HG03108 (cell line): ENCODE measurements around the gene CDRT4.

Experiments
- ATAC-seq: cut with Tn5 transposase; IDR thresholded peaks from one replicate; pipeline ENCODE4 v1.9.1; 2021; ENCODE audit warnings: moderate library complexity; ENCODE audit not compliant: unreplicated experiment

The CDRT4 gene

DNA sequence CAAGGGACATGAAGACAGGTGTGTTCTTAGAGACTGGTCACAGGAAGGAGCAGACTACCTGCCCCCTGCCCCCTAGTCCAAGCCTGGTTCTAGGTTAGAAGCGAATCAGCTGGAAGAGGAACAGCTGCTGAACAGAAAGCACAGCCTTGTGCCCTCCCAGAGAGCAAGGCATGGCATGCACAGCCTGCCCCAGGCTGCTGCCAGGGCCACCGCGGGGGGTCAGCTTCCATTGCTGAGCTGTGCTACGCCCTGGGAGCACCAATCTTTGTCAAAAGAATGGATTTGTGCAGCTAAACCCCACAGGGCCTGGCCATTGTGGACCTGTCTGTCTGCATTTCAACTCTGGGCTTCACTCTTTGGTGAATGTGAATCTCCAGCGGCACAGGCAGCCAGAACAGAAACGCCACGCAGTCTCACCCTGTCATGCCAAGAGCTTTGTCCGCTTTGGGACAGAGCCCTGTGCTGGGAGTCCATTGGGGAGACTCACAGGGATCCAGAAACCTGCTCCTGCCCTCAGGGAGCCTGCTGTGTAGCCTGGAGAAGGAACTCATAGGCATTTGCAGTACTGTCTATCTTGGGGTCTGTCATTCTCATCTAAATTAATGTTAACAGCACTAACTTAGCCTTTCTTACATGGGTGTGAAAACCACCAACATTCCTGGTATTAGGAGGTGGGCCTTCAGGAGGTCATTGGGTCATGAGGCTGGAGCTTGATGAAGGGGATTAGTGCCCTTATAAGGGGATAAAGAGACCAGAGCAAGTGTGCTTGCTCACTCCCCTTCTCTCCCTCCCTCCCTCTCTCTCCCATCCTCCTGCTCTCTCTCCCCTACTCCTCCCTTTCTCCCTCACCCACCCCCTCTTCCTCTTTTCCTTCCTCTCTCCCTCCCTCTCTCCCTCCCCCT, 25.6 kb upstream of the CDRT4 start:
- ATAC-seq, result no peak

DNA sequence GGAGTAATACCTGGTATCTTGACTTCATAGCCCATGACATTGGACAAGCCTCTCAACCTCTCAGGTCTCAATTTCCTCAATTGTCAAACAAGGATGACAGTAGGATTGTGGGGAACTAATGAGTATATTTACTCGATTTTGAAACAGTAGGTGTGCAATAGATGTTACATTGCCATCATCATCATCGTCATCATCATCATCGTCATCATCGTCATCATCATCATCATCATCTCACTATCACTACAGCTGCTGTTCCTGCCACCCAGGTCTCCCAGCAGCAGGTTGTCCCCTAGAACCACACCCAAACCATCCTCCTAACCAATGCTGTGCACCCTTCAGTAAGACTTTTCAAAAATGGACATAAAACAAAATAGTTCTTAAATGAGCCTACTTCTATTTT, 24.8 kb upstream of the CDRT4 start:
- ATAC-seq, result no peak

DNA sequence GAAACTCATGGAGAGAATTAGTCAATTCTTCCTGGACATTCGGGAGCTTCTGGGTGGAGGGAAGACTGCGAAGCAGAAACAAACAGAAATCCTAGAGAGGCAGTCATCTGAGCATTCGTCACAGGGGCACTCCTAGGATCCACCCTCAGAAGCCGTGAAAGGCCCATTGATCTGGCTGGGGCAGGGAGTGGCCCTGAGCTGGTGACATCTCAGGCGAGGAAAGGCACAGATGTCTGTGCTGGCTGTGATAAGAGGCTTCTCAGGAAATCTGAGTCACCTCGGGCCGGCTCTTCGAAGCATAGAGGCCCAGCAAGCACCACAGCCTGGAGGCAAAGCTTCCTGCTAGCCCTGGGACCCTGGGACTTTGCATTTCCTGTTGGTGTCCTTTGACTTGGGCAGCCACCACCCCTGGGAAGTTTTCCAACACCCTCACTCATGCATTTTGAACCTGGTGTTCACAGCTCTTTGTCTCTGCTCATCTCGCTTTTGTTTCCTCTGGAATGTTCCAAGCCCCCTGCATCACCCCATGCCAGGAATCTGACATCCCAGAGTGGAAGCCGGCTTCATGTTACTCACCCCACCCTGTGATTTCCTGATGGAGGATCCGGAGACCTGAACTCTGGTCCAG, 23.3 kb upstream of the CDRT4 start:
- ATAC-seq, result no peak

DNA sequence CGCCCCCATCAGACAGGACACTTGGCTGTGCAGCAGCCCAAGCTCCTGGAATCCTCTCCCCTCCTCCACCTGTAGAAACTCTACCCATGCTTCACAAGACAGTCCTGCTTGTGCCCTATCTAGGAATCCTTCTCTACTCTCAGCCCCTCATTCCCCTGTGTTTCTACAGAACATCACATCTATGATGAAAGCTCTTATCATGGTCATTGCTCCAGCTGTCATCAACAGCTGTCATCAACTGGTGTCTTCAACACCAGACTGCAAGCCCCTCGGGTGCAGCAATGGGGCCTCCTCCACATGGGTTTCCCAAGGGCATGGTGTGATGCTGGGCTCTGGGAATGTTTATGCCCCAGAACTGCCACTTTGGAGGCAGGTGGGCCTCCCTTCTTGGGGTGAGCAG, 21.1 kb upstream of the CDRT4 start:
- ATAC-seq, result no peak

DNA sequence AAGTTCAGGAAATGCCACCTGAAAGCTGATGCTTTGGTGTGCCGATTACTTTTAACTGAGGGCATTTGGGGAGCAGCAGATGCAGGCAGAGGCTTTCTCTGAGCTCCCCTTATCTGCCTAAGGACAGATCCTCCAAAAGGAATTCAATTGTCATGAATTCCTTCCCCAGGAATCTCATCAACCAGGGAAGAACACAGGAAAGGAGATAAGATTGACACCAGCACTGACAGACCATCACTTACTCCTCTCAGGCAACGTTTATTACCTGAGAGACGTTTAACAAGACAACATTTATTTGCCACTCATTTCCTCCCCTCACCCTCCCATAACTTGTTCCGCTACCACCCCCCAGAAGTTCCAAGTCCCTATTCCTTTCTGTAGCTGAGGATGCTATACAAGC, 17.6 kb upstream of the CDRT4 start:
- no peak for ATAC-seq

DNA sequence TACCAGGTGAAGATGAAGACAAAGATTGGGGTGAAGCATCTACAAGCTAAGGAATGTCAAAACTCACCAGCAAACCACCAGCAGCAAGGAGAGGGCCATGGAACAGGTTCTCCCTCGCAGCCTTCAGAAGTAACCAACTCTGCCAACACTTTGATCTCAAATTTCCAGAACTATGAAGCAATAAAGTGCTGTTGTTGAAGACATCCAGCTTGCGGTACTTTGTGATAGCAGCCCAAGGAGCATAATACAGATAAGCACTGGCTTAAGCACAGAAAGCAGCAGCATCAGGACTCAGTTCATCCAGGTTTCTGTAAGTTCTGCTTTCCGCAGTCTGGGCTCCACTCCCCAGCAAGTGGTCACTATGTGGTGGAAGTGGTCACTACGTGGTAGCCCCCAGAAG, 16.0 kb upstream of the CDRT4 start:
- ATAC-seq, result no peak

DNA sequence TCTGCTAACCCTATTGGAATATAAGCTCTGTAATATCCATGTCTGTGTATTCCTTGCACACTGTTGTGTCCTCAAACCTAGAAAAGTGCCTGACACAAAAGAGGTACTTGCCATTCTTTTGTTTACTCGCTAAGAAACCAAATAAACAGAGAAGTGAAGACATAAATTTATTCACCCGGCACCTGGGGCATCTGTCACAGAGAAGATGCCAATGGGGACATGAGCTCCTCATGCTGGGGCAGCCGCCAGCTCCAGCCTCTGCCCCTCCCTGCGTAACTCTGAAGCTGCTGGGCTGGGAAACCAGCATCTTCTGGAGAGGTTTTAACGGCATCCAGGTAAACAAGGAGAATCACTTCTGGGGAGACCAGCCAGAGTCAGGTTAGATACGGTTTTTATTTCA, 15.1 kb upstream of the CDRT4 start:
- no peak for ATAC-seq

DNA sequence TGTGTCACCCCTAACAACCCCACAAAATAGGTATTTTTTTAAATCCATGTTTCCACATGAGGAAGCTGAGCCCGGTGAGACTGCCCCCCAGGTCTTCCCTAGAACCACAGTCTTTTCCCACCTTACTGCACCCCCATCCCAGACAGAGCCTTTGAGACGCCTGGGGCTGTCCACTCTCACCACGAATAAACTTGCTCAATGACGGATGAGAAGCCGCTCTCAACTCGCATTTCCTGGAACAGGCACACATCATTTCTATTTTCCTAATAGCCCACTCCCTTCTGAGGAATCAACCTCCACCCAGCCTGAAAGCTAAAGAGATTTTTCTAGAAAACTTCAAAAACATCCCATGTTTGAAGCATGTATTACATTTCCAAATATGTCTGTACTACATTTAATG, 14.1 kb upstream of the CDRT4 start:
- no peak for ATAC-seq

DNA sequence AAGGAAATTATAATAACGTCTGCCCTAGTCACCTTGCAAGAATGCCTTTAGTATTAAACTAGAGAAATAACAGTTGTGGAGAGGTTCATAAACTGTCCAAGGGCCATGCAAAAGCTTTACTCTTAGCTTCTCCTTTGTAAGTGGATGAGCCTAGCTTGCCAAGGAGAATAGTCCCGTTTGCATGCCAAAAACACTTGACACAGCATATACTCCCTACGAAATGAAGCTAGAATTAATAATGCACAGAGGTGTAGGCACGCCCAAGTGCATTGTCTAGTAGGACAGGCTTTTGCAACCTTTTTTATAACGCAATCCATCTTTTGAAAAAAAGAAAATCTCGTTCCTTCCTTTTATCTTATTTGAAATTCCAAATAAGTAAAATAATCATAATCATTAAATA, 12.8 kb upstream of the CDRT4 start:
- ATAC-seq, result no peak

DNA sequence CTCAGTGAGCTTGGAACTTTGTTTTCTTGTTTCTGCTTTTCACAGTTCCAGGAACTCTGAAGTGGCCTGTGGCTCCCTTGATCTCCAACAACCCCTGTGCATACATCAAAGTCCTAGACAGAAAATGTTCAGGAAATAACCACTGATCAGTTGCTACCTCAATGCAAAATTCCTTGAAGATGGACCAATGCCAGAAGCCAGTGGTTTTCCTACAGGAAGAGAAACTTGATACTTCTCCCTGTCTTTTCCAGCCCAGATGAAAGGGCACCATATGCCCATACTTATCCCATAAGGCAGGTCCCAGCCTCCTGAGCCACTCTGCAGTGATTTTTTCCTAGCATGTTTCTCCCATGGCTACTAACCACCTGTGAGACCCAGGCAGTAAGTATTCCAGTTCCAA, 12.3 kb upstream of the CDRT4 start:
- ATAC-seq, result no peak

DNA sequence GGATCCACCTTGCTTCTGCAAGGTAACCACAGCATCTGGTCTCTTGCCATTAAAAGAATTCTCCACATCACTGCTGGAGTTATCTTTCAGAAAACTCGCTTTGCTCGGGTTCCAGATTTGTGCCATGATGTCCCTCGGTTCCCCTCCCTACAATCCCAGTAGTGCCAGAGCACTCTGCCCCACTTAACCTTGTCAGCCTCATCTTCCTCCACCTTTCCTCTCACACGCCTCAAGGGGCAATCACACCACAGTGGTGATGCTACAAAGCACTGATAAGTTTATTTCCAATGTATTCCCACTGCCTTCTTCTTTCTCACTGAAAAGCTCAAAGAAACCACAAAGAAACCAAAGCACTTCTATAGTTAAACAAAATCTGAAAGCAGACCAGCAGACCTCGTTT, 11.4 kb upstream of the CDRT4 start:
- ATAC-seq, result no peak

DNA sequence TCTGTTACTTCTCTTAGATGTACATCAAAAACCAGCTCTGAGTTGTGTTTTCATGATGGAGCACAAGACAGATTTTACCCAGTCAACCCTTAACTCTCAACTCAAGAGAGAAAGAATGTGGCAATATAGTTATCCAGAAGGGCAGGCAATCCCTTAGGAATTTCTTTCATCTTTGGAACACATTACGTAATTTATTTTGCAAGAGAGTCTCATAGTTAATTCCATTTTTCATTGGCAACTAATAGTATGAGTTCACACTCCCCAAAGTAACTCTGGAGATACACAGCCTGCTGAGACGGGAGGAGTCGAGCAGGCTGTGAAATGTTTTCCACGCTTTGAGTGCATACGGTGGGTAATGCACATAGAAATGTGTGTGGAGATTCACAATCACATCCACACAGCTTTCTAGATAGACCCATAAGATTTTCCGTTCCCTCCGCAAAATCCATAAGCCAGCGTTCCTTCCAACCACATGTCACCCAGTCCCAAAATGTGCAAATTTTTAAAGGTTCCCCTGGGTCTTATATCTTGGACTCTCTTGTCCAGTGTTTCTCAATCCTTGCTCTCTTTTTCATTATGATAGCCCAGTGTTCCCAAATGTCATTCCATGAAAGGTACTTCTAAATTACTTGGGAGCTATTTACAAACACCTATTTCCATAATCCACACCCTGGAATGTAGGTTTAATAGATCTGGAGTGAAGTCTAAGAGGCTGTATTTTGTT, 8.4 kb upstream of the CDRT4 start:
- ATAC-seq, result no peak

DNA sequence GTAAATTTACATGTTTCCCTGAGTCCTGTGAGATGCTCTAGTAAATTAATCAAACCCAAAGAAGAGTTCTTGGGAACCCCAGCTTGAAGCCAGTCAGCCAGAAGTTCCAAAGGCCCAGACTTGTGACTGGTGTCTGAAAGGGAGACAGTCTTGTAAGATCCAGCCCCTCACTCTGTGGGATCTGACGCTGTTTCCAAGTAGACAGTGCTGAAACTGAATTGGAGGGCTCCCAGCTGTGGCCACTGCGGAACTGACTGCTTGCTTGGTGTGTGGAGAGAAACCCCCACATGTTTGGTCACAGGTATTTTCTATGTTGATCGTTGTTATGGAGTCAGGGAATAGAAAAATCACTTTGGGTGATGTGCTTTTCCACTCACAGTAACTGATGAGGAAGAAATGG, 5.5 kb upstream of the CDRT4 start:
- ATAC-seq, result no peak

DNA sequence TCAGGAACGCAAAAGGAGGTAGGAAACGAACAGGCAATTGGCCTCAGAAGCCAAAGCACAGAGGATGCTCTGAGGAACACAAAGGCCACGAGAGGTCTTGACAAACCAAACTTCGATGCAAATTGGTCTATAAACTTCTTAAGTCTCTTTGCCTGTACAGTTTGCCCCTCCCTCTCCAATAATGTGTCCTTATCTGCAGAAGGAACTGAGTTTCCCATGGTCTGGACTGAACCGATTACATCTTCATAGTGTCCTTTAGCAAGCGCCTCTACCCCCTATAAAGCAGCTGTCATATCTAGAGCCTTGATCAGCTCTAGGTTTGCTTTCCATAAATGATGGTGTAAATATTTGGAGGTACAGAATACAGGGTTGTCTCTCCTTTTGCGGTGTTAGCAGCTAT, 3.1 kb upstream of the CDRT4 start:
- ATAC-seq, result no peak

DNA sequence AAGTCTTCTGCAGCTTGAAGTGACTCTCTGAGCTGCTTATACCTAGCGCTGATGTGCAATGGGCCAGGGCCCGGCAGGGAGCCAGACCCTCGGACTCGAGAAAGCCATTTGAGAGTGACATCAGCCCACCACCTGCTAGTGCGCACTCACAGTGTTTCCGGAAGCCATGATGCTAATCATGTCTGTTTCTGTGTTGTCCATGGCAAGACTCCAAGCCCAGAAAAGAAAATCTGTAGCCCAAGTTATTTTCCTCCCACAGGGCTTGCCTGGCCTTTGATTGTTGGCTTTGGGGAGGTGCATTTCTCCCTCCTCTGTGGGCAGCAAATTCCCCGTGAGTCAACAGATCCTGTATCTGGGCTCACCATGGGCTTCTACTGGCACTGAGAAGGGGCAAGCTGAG, 1.8 kb upstream of the CDRT4 start:
- no peak for ATAC-seq

DNA sequence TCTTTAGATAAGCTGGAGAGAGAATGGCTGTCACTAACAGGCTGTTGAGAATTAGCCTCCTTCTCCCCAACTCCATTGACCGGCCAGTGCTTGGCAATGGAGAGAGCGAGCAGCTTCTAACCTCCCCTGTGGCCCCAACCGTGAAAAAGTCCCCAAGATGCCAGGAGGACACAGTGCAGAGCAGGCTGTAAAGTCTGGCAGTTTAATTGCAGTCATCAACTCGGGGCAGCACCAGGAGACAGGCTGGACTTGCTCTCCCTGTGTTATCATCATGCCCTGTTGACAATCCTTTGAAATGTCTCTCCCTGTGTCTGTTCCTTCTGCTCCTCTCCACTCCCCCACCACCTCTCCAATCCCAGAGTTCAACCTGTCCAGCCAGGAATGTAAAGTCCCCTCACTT, 705 bp upstream of the CDRT4 start:
- ATAC-seq, result no peak

DNA sequence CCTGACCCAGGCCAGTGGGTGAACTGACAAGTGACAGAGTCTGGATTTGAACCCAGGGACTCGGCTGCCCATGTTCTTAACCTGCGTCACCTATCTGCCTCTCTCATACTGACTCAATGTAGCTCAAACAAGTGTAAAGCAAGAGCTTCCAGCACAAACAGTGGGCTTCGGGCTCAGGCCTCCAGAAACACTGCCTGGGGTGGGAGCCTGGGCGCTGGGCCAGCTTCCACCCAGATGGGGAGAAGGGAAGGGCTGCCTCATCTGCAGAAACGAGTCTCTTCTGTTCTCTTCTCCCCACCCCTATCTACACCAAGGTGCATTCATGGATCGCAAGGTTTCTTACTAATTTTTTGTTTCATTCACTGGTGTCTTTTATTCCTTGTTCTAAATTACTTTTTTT, 1.3 kb downstream of the CDRT4 start:
- no peak for ATAC-seq

DNA sequence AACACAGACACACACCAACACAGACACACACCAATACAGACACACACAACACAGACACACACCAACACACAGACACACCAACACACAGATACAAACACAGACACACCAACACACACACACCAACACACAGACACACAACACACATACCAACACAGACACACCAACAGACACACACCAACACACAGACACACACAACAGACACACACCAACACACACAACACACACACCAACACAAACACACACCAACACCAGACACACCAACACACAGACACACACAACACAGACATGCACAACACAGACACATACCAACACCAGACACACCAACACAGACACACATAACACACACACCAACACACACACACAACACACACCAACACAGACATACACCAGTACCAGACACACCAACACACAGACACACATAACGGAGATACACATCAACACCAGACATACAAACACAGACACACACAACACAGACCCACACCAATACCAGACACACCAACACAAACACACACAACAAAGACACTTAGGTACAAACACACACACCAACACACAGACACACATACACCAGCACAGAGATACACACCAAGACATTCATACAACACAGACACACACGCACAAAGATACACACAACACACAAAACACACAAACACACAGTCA, 2.2 kb downstream of the CDRT4 start:
- ATAC-seq, result no peak

DNA sequence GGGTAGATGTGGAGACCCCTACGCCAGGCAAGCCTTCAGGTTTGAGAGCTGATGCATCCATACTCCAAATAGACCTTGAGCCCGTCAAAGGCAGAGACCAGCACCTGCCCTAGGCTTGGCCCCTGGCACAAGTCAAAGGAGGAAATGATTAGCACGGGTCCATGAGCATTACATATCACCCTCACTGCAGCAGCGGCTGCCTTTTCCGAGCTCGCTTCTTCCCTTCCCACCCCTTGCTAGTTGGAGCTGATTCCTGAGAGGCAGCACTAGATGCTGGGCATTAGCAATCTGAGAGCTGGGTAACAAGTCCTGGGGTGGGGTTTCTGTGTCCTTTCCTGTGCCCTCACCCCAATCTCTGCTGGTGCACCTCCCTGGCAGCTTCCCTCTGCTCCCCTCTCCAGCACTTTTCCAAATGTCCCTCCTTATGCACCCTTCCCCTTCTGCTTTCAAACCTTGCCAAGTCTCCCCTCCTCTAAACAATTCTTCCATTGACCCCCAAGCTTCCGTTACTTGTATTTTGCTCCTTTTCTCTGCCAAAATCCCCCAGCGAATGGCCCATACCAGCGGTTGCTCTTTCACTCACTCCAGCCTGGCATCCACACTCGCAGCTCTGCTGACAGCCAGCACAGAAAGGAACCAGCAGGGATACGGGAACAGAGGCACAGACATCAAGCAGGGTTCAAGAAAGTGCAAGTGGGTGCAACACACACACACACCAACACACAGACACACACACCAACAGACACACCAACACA, 3.0 kb downstream of the CDRT4 start:
- no peak for ATAC-seq

DNA sequence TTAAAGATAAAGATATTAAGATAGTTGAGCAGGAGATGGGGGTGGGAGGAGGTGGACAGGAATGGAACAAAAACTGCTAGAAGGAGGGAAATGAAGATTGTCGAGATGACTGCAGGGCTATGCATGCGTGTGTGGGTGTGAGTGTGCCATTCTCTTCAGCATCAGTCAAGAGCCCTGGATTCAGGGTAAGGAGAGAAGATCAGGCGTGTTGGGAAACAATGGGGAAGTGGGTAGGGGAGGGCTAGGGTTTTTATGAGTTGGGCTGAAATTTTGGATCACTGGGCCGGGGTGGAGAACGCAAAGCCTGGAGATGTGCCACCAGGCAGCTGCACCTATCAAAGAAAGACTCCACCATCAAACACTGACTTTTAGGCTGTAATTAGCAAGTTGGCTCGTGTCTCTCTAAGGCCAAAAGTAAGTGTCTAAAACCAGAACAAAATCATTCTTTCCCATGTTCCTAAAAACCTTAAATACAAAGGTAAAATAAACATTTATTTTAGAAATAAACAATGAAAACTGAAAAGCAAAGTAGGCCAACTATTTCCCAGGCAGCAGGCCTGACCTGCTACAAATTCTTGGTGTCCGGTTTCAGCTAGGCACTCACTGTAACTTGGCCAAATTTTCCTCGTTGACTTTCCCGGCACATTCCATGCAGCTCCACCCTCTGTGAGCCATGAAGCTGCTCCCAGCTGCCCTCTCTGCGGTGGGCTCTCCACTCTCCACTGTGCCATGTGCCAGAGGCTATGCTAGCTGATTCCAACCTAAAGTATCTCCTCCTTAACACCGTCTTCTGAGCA, 4.2 kb downstream of the CDRT4 start:
- no peak for ATAC-seq
